ENCODE data around the gene FALEC. TPM values are rescaled to one million over a fixed set of nuclear protein-coding genes. Genes with fewer than 3 reads are reported as not detected.

FALEC gene
- total RNA-seq, 1 donor from 2014 or later, result 0.43 TPM

GRCh38 chr1:150558303-150558704, 42.8 kb downstream of the FALEC start:
- no peak overlapping the region for H3K9ac ChIP-seq (ENCODE audit: low read length)
- no peaks in the 10 kb centered on the region for H3K9me3 Mint-ChIP-seq (ENCODE audit: unreplicated experiment)
- H3K4me1 Mint-ChIP-seq (ENCODE audit: low read depth, unreplicated experiment), result peaks cover 21% of the 10 kb centered on the region
- TF ChIP-seq, protein P1, sequence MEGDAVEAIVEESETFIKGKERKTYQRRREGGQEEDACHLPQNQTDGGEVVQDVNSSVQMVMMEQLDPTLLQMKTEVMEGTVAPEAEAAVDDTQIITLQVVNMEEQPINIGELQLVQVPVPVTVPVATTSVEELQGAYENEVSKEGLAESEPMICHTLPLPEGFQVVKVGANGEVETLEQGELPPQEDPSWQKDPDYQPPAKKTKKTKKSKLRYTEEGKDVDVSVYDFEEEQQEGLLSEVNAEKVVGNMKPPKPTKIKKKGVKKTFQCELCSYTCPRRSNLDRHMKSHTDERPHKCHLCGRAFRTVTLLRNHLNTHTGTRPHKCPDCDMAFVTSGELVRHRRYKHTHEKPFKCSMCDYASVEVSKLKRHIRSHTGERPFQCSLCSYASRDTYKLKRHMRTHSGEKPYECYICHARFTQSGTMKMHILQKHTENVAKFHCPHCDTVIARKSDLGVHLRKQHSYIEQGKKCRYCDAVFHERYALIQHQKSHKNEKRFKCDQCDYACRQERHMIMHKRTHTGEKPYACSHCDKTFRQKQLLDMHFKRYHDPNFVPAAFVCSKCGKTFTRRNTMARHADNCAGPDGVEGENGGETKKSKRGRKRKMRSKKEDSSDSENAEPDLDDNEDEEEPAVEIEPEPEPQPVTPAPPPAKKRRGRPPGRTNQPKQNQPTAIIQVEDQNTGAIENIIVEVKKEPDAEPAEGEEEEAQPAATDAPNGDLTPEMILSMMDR (IDR thresholded peaks at IDR 0.05; ENCODE audit: insufficient read depth, low read depth, low read length), result no peak
- no peak for TF ChIP-seq EZH2 (IDR thresholded peaks at IDR 0.05; ENCODE audit: insufficient read depth, low read length)
- H3K36me3 Mint-ChIP-seq (ENCODE audit: low read depth, unreplicated experiment), result peaks cover 1% of the 10 kb centered on the region
- FAIRE-seq (no peak), DNase-seq (ENCODE audit: low read depth) (no peak)
- H3K27ac Mint-ChIP-seq (ENCODE audit: unreplicated experiment), result no peak overlapping the region
- H3K4me3 ChIP-seq (ENCODE audit: insufficient read depth, low read depth, low read length), result no peak overlapping the region
- H4K20me1 ChIP-seq (ENCODE audit: insufficient read depth, low read length), result peaks cover 24% of the 10 kb centered on the region
- no peaks in the 10 kb centered on the region for H3K27me3 Mint-ChIP-seq (ENCODE audit: low read depth, unreplicated experiment)
- no peaks in the 10 kb centered on the region for H3K27me3 ChIP-seq (ENCODE audit: insufficient read depth, low read length)
- no peak overlapping the region for H3K27ac ChIP-seq (ENCODE audit: low read depth, low read length)
- no peaks in the 10 kb centered on the region for H3K36me3 ChIP-seq (ENCODE audit: insufficient read depth, low read length)
- no peak overlapping the region for H3K4me2 ChIP-seq (ENCODE audit: low read length)
- H3K4me1 ChIP-seq (ENCODE audit: insufficient read depth, low read length), result peaks cover 27% of the 10 kb centered on the region
- H3K79me2 ChIP-seq (ENCODE audit: insufficient read depth, low read length), result peaks cover 26% of the 10 kb centered on the region
- H3K4me3 Mint-ChIP-seq (ENCODE audit: unreplicated experiment), result no peak overlapping the region
- no peaks in the 10 kb centered on the region for H3K9me3 ChIP-seq (ENCODE audit: insufficient read depth, low read depth, low read length)
- no peak overlapping the region for H2AFZ ChIP-seq (ENCODE audit: low read depth, low read length)

DNA sequence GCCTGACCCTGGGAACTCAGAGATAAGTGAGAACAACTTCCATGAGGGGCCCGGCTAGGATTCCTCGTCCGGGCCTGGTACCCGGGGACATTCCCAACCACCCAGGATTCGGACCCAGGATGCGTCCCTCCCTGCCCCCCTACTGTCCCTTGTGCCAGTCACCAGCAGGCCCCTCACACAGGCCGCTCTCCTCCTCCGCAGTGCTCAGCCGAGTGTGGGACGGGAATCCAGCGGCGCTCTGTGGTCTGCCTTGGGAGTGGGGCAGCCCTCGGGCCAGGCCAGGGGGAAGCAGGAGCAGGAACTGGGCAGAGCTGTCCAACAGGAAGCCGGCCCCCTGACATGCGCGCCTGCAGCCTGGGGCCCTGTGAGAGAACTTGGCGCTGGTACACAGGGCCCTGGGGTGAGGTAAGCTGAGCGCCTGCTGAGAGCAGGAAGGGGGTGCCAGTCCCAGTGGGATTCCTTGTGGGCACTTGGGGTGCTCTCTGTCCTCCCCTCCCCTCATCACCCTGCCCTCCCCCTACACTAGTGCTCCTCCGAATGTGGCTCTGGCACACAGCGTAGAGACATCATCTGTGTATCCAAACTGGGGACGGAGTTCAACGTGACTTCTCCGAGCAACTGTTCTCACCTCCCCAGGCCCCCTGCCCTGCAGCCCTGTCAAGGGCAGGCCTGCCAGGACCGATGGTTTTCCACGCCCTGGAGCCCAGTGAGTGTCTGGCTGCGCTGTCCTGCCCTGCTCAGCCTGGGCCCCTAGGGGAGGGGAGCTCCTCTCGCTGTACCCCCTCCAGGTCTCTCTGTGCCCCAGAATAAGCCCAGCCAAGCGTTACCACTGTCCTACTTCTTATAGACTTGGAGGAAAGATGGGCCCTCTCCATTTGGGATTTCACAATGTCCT, 43.5 kb downstream of the FALEC start:
- Histone ChIP-seq H3K4me3 (ENCODE audit: insufficient read depth, low read depth, low read length) (no peak overlapping the region), H3K36me3 (ENCODE audit: insufficient read depth, low read length) (no peaks in the 10 kb centered on the region), H3K4me2 (ENCODE audit: low read length) (no peak overlapping the region), H2AFZ (ENCODE audit: low read depth, low read length) (no peak overlapping the region), H3K9ac (ENCODE audit: low read length) (no peak overlapping the region), H3K79me2 (ENCODE audit: insufficient read depth, low read length) (peaks cover 32% of the 10 kb centered on the region), H4K20me1 (ENCODE audit: insufficient read depth, low read length) (peaks cover 24% of the 10 kb centered on the region), H3K27ac (ENCODE audit: low read depth, low read length) (no peak overlapping the region), H3K27me3 (ENCODE audit: insufficient read depth, low read length) (no peaks in the 10 kb centered on the region), H3K4me1 (ENCODE audit: insufficient read depth, low read length) (peaks cover 34% of the 10 kb centered on the region), H3K9me3 (ENCODE audit: insufficient read depth, low read depth, low read length) (no peaks in the 10 kb centered on the region)
- no peak overlapping the region for H3K4me3 Mint-ChIP-seq (ENCODE audit: unreplicated experiment)
- H3K9me3 Mint-ChIP-seq (ENCODE audit: unreplicated experiment), result no peaks in the 10 kb centered on the region
- H3K4me1 Mint-ChIP-seq (ENCODE audit: low read depth, unreplicated experiment), result peaks cover 28% of the 10 kb centered on the region
- no peaks in the 10 kb centered on the region for H3K27me3 Mint-ChIP-seq (ENCODE audit: low read depth, unreplicated experiment)
- DNase-seq (ENCODE audit: low read depth) (no peak), FAIRE-seq (no peak)
- TF ChIP-seq, protein P1 (IDR thresholded peaks at IDR 0.05; ENCODE audit: insufficient read depth, low read depth, low read length), result no peak
- TF ChIP-seq EZH2 (IDR thresholded peaks at IDR 0.05; ENCODE audit: insufficient read depth, low read length), result no peak
- H3K27ac Mint-ChIP-seq (ENCODE audit: unreplicated experiment), result peak overlapping the region; percentile 47
- H3K36me3 Mint-ChIP-seq (ENCODE audit: low read depth, unreplicated experiment), result peaks cover 2% of the 10 kb centered on the region

DNA sequence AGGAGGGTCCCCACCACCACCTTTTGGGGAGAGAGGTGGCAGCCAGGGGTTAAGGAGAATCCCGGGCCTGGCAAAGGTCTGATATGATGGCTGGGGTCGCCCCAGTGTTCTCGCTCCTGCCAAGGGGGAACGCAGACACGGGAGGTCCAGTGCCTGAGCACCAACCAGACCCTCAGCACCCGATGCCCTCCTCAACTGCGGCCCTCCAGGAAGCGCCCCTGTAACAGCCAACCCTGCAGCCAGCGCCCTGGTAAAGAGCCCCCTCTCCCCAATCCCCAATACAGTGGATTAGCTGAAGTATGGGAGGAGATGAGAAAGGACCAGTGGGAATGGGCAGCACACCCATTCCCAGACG, 44.1 kb downstream of the FALEC start:
- H2AFZ ChIP-seq (ENCODE audit: low read depth, low read length), result no peak overlapping the region
- H3K27me3 ChIP-seq (ENCODE audit: insufficient read depth, low read length), result no peaks in the 10 kb centered on the region
- Mint-ChIP-seq H3K27me3 (ENCODE audit: low read depth, unreplicated experiment) (no peaks in the 10 kb centered on the region), H3K36me3 (ENCODE audit: low read depth, unreplicated experiment) (peaks cover 2% of the 10 kb centered on the region), H3K4me3 (ENCODE audit: unreplicated experiment) (no peak overlapping the region), H3K4me1 (ENCODE audit: low read depth, unreplicated experiment) (peaks cover 34% of the 10 kb centered on the region), H3K9me3 (ENCODE audit: unreplicated experiment) (no peaks in the 10 kb centered on the region), H3K27ac (ENCODE audit: unreplicated experiment) (peak overlapping the region; percentile 100)
- peaks cover 35% of the 10 kb centered on the region for H3K79me2 ChIP-seq (ENCODE audit: insufficient read depth, low read length)
- H3K9ac ChIP-seq (ENCODE audit: low read length), result no peak overlapping the region
- H4K20me1 ChIP-seq (ENCODE audit: insufficient read depth, low read length), result peaks cover 24% of the 10 kb centered on the region
- no peak overlapping the region for H3K4me2 ChIP-seq (ENCODE audit: low read length)
- FAIRE-seq (no peak), DNase-seq (ENCODE audit: low read depth) (no peak)
- peaks cover 38% of the 10 kb centered on the region for H3K4me1 ChIP-seq (ENCODE audit: insufficient read depth, low read length)
- H3K27ac ChIP-seq (ENCODE audit: low read depth, low read length), result no peak overlapping the region
- no peak overlapping the region for H3K4me3 ChIP-seq (ENCODE audit: insufficient read depth, low read depth, low read length)
- no peaks in the 10 kb centered on the region for H3K36me3 ChIP-seq (ENCODE audit: insufficient read depth, low read length)
- no peaks in the 10 kb centered on the region for H3K9me3 ChIP-seq (ENCODE audit: insufficient read depth, low read depth, low read length)
- TF ChIP-seq, protein P1 (IDR thresholded peaks at IDR 0.05; ENCODE audit: insufficient read depth, low read depth, low read length), result no peak
- TF ChIP-seq EZH2 (IDR thresholded peaks at IDR 0.05; ENCODE audit: insufficient read depth, low read length), result no peak
